OCI-LY7 (cell line): ENCODE data around the gene IBTK. TPM values are rescaled to one million over a fixed set of nuclear protein-coding genes. Genes with fewer than 3 reads are reported as not detected.

ENCODE experiments used
- BruUV-seq: library from RNA; stranded (reverse); fragments of 400-500 nt; replicated peaks from 2 replicates; lab custom pipeline; 2021; lab: Mats Ljungman, UMichigan
- CTCF ChIA-PET: fragments of 300-600 bp; sonication (Branson Sonifier 250); formaldehyde crosslinking; loops from one replicate; lab custom pipeline; 2022; ENCODE audit warnings: antibody characterized with exemption; ENCODE audit not compliant: unreplicated experiment; lab: Charles Lee
- POLR2A ChIA-PET: fragments of 300-600 bp; sonication (Branson Sonifier 250); formaldehyde crosslinking; loops from one replicate; lab custom pipeline; 2022; ENCODE audit warnings: antibody characterized with exemption; lab: Charles Lee
- DNase-seq: peaks from one replicate; pipeline ENCODE4 v3.0.0-alpha.2; 2015; ENCODE audit warnings: low spot score
- H2AFZ ChIP-seq: fragments of 200-600 bp; sonication (generic), shearing (Covaris generic); 2 replicates; pipeline ENCODE4 v1.6.1; 2014; ENCODE audit warnings: mild to moderate bottlenecking, antibody characterized with exemption, low read length, moderate library complexity
- H3K27ac ChIP-seq: fragments of 200-600 bp; sonication (generic); 2 replicates; pipeline ENCODE4 v1.5.1; 2014; ENCODE audit warnings: mixed run types, low read depth, mild to moderate bottlenecking, moderate library complexity, low read length, inconsistent platforms; ENCODE audit not compliant: poor library complexity, severe bottlenecking
- H3K36me3 ChIP-seq: fragments of 200-600 bp; sonication (generic); 2 replicates; pipeline ENCODE4 v1.6.1; 2014; ENCODE audit warnings: mild to moderate bottlenecking, antibody characterized with exemption, low read length, moderate library complexity, mixed read lengths; ENCODE audit not compliant: insufficient read depth
- H3K4me1 ChIP-seq: fragments of 200-600 bp; sonication (generic); 2 replicates; pipeline ENCODE4 v1.5.1; 2014; ENCODE audit warnings: mild to moderate bottlenecking, low read length; ENCODE audit not compliant: insufficient read depth, poor library complexity, severe bottlenecking
- H3K4me2 ChIP-seq: fragments of 200-600 bp; sonication (generic); 2 replicates; pipeline ENCODE4 v1.6.1; 2014; ENCODE audit warnings: mild to moderate bottlenecking, low read length
- H3K4me3 ChIP-seq: fragments of 200-600 bp; sonication (generic); 2 replicates; pipeline ENCODE4 v1.5.1; 2014; ENCODE audit warnings: mild to moderate bottlenecking, low read depth, low read length; ENCODE audit not compliant: poor library complexity, severe bottlenecking
- H3K79me2 ChIP-seq: fragments of 200-600 bp; sonication (generic); 2 replicates; pipeline ENCODE4 v1.6.1; 2016; ENCODE audit warnings: low read depth, mild to moderate bottlenecking, low read length, moderate library complexity, mixed read lengths; ENCODE audit not compliant: insufficient read depth
- H3K9me2 ChIP-seq: fragments of 200-600 bp; sonication (generic); 2 replicates; pipeline ENCODE4 v1.6.1; 2016; ENCODE audit warnings: mild to moderate bottlenecking, low read length, mixed read lengths; ENCODE audit not compliant: insufficient read depth
- H3K9me3 ChIP-seq: fragments of 200-600 bp; sonication (generic); 2 replicates; pipeline ENCODE4 v1.6.1; 2014; ENCODE audit warnings: mild to moderate bottlenecking, mixed run types, low read length, mixed read lengths
- H4K20me1 ChIP-seq: fragments of 200-600 bp; sonication (generic); 2 replicates; pipeline ENCODE4 v1.6.1; 2014; ENCODE audit warnings: mild to moderate bottlenecking, antibody characterized with exemption, low read length, moderate library complexity, mixed read lengths; ENCODE audit not compliant: insufficient read depth
- EZH2phosphoT487 ChIP-seq: fragments of 200-600 bp; sonication (generic); IDR thresholded peaks from 2 replicates; pipeline ENCODE4 v1.6.1; 2018; ENCODE audit warnings: low read depth, borderline replicate concordance, mild to moderate bottlenecking, mixed run types, antibody characterized with exemption, low read length, moderate library complexity, mixed read lengths
- intact Hi-C: fragments of 100-400 bp; cut with micrococcal nuclease; formaldehyde crosslinking; loops from one replicate; pipeline ENCODE4 v1.10.0; 2022; ENCODE audit not compliant: unreplicated experiment
- total RNA-seq, 2 experiments: library from RNA; depleted of rRNA in 1 of 2; stranded (reverse); fragments of >200 nt in 1 of 2; shearing (Covaris generic) in 1 of 2; gene quantifications; 2 replicates each; pipeline ENCODE4 v1.2.3, GENCODE V29; 2014 to 2022
- TF ChIP-seq, protein P1 (sequence below): fragments of 200-600 bp; sonication (generic); conservative IDR thresholded peaks from 2 replicates; pipeline ENCODE4 v1.5.1; 2014; ENCODE audit warnings: mild to moderate bottlenecking, antibody characterized with exemption, low read length, moderate library complexity, mixed read lengths

Gene IBTK
- total RNA-seq, 2 experiments from 2014 or later: 18.6 to 31.0 TPM

DNA sequence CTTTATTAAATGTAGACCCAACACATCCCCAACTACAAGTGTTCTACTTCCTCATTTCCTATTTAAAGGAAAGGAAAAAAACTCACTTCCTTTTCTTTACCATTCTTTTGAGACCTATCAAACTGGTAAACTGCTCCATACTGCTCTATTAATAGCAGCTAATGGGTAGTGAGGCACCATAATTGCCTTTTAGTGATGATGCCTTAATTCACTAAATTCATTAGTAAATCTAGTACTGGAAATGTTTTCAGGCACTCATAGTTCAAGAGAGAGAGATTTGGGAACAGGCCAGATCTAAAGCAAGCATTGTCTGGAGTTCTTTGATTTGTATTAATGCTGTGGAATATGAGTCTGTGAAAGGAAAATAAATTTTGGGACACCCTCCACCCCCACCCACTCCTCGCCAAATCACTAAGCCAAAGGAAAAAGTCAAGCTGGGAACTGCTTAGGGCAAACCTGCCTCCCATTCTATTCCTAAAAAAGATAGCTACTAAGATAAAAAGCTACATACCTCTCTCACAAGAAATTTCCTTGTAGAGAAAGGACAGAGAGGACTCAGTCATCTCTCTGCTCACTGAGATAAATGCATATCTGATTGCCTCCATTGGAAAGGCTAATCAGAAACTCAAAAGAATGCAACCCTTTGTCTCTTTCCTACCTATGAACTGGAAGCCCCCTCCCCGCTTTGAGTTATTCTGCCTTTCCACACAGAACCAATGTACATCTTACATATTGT, 13.6 kb upstream of the IBTK start:
- no peaks in the 10 kb centered on the region for H3K79me2 ChIP-seq
- no peaks in the 10 kb centered on the region for H3K9me3 ChIP-seq
- H4K20me1 ChIP-seq: no peaks in the 10 kb centered on the region
- H2AFZ ChIP-seq: no peak overlapping the region
- H3K36me3 ChIP-seq: no peaks in the 10 kb centered on the region
- ChIA-PET CTCF (no interaction called here), POLR2A (interaction anchor here (0.6 to 0.7 kb wide), 3 partner anchors 557 to 1205 kb away, joined by 3 to 6 read pairs (median 5); no protein-coding TSS in a partner anchor)
- no peak overlapping the region for H3K4me2 ChIP-seq
- BruUV-seq: no TSS peak
- H3K27ac ChIP-seq: no peak overlapping the region
- H3K4me3 ChIP-seq: no peak overlapping the region
- peaks cover 6% of the 10 kb centered on the region for H3K4me1 ChIP-seq
- H3K9me2 ChIP-seq: no peaks in the 10 kb centered on the region
- TF ChIP-seq, protein P1, sequence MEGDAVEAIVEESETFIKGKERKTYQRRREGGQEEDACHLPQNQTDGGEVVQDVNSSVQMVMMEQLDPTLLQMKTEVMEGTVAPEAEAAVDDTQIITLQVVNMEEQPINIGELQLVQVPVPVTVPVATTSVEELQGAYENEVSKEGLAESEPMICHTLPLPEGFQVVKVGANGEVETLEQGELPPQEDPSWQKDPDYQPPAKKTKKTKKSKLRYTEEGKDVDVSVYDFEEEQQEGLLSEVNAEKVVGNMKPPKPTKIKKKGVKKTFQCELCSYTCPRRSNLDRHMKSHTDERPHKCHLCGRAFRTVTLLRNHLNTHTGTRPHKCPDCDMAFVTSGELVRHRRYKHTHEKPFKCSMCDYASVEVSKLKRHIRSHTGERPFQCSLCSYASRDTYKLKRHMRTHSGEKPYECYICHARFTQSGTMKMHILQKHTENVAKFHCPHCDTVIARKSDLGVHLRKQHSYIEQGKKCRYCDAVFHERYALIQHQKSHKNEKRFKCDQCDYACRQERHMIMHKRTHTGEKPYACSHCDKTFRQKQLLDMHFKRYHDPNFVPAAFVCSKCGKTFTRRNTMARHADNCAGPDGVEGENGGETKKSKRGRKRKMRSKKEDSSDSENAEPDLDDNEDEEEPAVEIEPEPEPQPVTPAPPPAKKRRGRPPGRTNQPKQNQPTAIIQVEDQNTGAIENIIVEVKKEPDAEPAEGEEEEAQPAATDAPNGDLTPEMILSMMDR: no peak
- TF ChIP-seq EZH2phosphoT487: no peak
- DNase-seq: no peak
- intact Hi-C loops: no loop called here

- CTCF ChIA-PET: interaction anchor here (0.6 kb wide), 1 partner anchor 56 kb away, joined by 3 read pairs; no protein-coding TSS in a partner anchor
- no peaks in the 10 kb centered on the region for H4K20me1 ChIP-seq
- TF ChIP-seq EZH2phosphoT487: no peak
- TF ChIP-seq, protein P1: no peak
These were observed 11.8 kb upstream of the IBTK start for GRCh38 chr6:82259389-82259788.

More at GRCh38 chr6:82259389-82259788, 11.8 kb upstream of the IBTK start:
- POLR2A ChIA-PET: interaction anchor here (0.6 kb wide), 1 partner anchor 190 kb away, joined by 3 read pairs; no protein-coding TSS in a partner anchor
- DNase-seq: no peak
- no peak overlapping the region for H3K27ac ChIP-seq
- H3K9me3 ChIP-seq: no peaks in the 10 kb centered on the region
- BruUV-seq: no TSS peak
- H3K4me3 ChIP-seq: no peak overlapping the region
- H3K4me2 ChIP-seq: no peak overlapping the region
- H3K79me2 ChIP-seq: no peaks in the 10 kb centered on the region
- H2AFZ ChIP-seq: no peak overlapping the region
- H3K9me2 ChIP-seq: no peaks in the 10 kb centered on the region
- no peaks in the 10 kb centered on the region for H3K36me3 ChIP-seq
- intact Hi-C loops: loop anchor here (10.0 kb wide), 1 partner anchor 955 kb away; no protein-coding TSS in a partner anchor
- peaks cover 6% of the 10 kb centered on the region for H3K4me1 ChIP-seq
